WTC11 (cell line): Measurements from ENCODE around the gene NR2F2.

Source experiments
- IRF2 ChIP-seq: sonication (generic); formaldehyde crosslinking; IDR thresholded peaks from 2 replicates; pipeline ENCODE4 v1.8.0; 2022; ENCODE audit warnings: low read depth, missing genetic modification reagents, borderline replicate concordance
- RELA ChIP-seq: sonication (generic); formaldehyde crosslinking; IDR thresholded peaks from 2 replicates; pipeline ENCODE4 v1.8.1; 2022; ENCODE audit warnings: missing genetic modification reagents, mild to moderate bottlenecking, borderline replicate concordance
- SP1 ChIP-seq: sonication (generic); formaldehyde crosslinking; conservative IDR thresholded peaks from 2 replicates; pipeline ENCODE4 v1.8.1; 2022; ENCODE audit warnings: missing genetic modification reagents
- TF ChIP-seq, protein P1 (sequence below): fragments of 200-600 bp; IDR thresholded peaks from 2 replicates; pipeline ENCODE4 v1.8.0; 2022; ENCODE audit warnings: antibody characterized with exemption
- TF ChIP-seq, protein P2 (sequence below): sonication (generic); formaldehyde crosslinking; IDR thresholded peaks from 2 replicates; pipeline ENCODE4 v1.8.1; 2022; ENCODE audit warnings: low read depth, missing genetic modification reagents, borderline replicate concordance
- TF ChIP-seq, protein P3 (sequence below): sonication (generic); formaldehyde crosslinking; IDR thresholded peaks from 2 replicates; pipeline ENCODE4 v1.8.1; 2023; ENCODE audit warnings: mild to moderate bottlenecking, missing genetic modification reagents, moderate library complexity

DNA sequence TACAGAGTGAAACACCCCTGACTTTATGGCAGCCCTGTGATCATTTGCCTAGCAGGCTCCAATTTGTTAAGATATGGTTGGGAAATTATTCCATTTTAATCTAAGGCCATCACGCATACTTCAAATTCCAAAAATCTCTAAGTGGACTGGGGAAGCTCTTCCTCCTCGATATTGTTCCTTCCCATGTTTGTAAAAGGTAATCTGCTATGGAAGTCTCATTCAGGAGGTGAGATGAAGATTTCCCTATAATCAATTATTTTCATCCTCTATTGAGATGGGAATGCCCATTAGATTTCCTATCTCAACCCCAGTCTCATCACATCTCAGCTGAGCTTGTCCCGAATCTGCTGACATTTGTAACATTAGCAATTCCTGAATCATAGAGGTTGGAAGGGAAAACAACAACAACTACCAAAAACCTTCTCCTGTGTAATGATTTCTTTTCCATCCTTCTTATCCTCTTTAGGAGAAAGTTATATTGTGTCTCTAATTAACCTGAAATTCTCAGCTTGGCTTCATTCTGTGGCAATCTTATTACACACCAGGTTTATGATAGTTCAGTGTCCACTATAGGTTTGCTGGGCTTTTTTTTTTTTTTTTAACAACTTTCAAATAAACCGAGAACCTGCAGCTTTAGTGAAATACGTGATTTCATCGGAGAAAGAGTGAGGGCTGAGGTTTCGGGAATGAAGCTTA lies 2.2 kb upstream of the NR2F2 start:
- no peak for TF ChIP-seq RELA (CRISPR knock-in tag)
- TF ChIP-seq, protein P1, sequence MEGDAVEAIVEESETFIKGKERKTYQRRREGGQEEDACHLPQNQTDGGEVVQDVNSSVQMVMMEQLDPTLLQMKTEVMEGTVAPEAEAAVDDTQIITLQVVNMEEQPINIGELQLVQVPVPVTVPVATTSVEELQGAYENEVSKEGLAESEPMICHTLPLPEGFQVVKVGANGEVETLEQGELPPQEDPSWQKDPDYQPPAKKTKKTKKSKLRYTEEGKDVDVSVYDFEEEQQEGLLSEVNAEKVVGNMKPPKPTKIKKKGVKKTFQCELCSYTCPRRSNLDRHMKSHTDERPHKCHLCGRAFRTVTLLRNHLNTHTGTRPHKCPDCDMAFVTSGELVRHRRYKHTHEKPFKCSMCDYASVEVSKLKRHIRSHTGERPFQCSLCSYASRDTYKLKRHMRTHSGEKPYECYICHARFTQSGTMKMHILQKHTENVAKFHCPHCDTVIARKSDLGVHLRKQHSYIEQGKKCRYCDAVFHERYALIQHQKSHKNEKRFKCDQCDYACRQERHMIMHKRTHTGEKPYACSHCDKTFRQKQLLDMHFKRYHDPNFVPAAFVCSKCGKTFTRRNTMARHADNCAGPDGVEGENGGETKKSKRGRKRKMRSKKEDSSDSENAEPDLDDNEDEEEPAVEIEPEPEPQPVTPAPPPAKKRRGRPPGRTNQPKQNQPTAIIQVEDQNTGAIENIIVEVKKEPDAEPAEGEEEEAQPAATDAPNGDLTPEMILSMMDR = no peak
- TF ChIP-seq, protein P2, sequence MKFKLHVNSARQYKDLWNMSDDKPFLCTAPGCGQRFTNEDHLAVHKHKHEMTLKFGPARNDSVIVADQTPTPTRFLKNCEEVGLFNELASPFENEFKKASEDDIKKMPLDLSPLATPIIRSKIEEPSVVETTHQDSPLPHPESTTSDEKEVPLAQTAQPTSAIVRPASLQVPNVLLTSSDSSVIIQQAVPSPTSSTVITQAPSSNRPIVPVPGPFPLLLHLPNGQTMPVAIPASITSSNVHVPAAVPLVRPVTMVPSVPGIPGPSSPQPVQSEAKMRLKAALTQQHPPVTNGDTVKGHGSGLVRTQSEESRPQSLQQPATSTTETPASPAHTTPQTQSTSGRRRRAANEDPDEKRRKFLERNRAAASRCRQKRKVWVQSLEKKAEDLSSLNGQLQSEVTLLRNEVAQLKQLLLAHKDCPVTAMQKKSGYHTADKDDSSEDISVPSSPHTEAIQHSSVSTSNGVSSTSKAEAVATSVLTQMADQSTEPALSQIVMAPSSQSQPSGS = no peak
- TF ChIP-seq IRF2 = no peak
- TF ChIP-seq, protein P3, sequence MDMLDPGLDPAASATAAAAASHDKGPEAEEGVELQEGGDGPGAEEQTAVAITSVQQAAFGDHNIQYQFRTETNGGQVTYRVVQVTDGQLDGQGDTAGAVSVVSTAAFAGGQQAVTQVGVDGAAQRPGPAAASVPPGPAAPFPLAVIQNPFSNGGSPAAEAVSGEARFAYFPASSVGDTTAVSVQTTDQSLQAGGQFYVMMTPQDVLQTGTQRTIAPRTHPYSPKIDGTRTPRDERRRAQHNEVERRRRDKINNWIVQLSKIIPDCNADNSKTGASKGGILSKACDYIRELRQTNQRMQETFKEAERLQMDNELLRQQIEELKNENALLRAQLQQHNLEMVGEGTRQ (CRISPR knock-in tag) = no peak
- no peak for TF ChIP-seq SP1 (CRISPR knock-in tag)
